OCI-LY3 (cell line): Measurements from ENCODE around the gene PPP5C.

ENCODE experiments used
- EZH2phosphoT487 ChIP-seq: fragments of 200-600 bp; shearing (Covaris generic); IDR thresholded peaks from 2 replicates; pipeline ENCODE4 v1.6.1; 2018; ENCODE audit warnings: antibody characterized with exemption, mixed run types, low read depth
- TF ChIP-seq, protein P1 (sequence below): fragments of 200-600, 300-600 bp; sonication (generic); IDR thresholded peaks from 2 replicates; pipeline ENCODE4 v1.5.1; 2014; ENCODE audit warnings: antibody characterized with exemption, low read length, low read depth

DNA sequence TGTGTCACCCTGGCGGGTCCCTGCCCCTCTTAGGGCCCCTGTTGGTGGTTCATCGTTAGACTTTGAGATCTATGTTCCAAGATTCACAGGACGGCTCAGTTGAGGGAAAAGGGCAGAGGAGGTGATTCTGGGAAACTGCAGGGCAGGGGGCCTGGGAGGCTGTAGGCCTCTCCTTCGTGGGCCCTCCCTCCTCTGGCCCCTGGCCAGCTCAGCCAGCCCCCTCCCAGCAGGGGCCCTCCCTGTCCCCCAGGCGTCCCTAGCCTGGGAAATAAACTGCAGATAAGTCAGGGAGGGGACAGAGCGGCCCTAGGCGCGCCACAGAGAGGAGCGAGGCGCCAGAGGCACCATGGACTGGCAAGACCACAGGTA, 43.6 kb upstream of the PPP5C start:
- TF ChIP-seq, protein P1, sequence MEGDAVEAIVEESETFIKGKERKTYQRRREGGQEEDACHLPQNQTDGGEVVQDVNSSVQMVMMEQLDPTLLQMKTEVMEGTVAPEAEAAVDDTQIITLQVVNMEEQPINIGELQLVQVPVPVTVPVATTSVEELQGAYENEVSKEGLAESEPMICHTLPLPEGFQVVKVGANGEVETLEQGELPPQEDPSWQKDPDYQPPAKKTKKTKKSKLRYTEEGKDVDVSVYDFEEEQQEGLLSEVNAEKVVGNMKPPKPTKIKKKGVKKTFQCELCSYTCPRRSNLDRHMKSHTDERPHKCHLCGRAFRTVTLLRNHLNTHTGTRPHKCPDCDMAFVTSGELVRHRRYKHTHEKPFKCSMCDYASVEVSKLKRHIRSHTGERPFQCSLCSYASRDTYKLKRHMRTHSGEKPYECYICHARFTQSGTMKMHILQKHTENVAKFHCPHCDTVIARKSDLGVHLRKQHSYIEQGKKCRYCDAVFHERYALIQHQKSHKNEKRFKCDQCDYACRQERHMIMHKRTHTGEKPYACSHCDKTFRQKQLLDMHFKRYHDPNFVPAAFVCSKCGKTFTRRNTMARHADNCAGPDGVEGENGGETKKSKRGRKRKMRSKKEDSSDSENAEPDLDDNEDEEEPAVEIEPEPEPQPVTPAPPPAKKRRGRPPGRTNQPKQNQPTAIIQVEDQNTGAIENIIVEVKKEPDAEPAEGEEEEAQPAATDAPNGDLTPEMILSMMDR, result no peak
- no peak for TF ChIP-seq EZH2phosphoT487
